ENCODE data around the gene PPP2R5B. TPM values are rescaled to one million over a fixed set of nuclear protein-coding genes. Genes with fewer than 3 reads are reported as not detected.
A peak's percentile ranks its signal among the peaks of the same experiment; 100 is the strongest.

Gene PPP2R5B
- total RNA-seq, 1 donor from 2014 or later: 15.9 TPM

GRCh38 chr11:64893194-64894069, 31.1 kb upstream of the PPP2R5B start:
- Mint-ChIP-seq H3K4me1 (ENCODE audit: low read depth) (peaks cover 35% of the 10 kb centered on the region), H3K27me3 (no peaks in the 10 kb centered on the region), H3K36me3 (ENCODE audit: insufficient read depth) (no peaks in the 10 kb centered on the region), H3K4me3 (ENCODE audit: low read depth) (peak overlapping the region; percentile 45), H3K27ac (no peak overlapping the region), H3K9me3 (ENCODE audit: low read depth) (no peaks in the 10 kb centered on the region)
- TF ChIP-seq, protein P1, sequence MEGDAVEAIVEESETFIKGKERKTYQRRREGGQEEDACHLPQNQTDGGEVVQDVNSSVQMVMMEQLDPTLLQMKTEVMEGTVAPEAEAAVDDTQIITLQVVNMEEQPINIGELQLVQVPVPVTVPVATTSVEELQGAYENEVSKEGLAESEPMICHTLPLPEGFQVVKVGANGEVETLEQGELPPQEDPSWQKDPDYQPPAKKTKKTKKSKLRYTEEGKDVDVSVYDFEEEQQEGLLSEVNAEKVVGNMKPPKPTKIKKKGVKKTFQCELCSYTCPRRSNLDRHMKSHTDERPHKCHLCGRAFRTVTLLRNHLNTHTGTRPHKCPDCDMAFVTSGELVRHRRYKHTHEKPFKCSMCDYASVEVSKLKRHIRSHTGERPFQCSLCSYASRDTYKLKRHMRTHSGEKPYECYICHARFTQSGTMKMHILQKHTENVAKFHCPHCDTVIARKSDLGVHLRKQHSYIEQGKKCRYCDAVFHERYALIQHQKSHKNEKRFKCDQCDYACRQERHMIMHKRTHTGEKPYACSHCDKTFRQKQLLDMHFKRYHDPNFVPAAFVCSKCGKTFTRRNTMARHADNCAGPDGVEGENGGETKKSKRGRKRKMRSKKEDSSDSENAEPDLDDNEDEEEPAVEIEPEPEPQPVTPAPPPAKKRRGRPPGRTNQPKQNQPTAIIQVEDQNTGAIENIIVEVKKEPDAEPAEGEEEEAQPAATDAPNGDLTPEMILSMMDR (IDR thresholded peaks at IDR 0.05; ENCODE audit: unreplicated experiment): no peak
- no peak for DNase-seq (ENCODE audit: low spot score, unreplicated experiment)

DNA sequence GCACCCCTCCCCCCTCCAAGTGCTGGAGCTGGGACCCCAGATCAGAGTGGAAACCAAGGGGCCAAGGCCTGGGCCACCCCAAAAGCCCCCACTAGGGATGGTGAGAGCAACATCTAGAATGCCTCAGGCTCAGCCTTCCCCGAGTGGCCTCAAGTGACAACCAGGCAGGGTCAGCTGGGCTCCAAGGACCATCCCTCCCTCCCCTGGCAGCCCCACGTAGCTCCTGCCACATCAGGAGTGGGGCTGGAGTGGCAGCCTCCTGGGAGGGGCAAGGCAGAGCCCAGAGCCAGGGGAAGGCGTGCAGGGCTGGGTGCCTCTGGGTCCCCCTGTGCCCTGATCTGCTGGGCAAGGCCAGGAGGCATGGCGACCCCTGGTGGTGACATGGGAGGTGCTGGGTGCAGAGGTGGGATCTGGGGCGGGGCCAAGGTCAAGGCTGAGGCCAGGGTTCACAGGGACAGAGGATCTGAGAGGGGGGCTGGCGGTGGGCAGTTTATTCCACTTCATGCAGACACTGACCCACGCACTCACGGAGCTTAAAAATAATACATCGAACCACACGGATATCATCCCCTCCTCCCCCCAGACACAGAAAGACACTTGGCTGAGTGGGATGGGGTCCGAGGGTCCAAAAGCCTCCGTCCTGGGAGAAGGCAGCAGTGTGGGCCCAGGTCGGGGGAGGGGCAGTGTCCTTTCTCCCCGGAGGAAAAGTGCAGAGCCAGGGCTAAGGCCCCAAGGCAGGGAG, 30.2 kb upstream of the PPP2R5B start:
- TF ChIP-seq, protein P1 (IDR thresholded peaks at IDR 0.05; ENCODE audit: unreplicated experiment): peak; percentile 91
- Mint-ChIP-seq H3K4me1 (ENCODE audit: low read depth) (peaks cover 30% of the 10 kb centered on the region), H3K36me3 (ENCODE audit: insufficient read depth) (no peaks in the 10 kb centered on the region), H3K9me3 (ENCODE audit: low read depth) (no peaks in the 10 kb centered on the region), H3K4me3 (ENCODE audit: low read depth) (no peak overlapping the region), H3K27ac (no peak overlapping the region), H3K27me3 (no peaks in the 10 kb centered on the region)
- DNase-seq (ENCODE audit: low spot score, unreplicated experiment): peak; percentile 86

- DNase-seq (ENCODE audit: low spot score, unreplicated experiment): no peak
- H3K4me1 Mint-ChIP-seq (ENCODE audit: low read depth): peaks cover 29% of the 10 kb centered on the region
These were observed 29.6 kb upstream of the PPP2R5B start for GRCh38 chr11:64894812-64895452.

DNA sequence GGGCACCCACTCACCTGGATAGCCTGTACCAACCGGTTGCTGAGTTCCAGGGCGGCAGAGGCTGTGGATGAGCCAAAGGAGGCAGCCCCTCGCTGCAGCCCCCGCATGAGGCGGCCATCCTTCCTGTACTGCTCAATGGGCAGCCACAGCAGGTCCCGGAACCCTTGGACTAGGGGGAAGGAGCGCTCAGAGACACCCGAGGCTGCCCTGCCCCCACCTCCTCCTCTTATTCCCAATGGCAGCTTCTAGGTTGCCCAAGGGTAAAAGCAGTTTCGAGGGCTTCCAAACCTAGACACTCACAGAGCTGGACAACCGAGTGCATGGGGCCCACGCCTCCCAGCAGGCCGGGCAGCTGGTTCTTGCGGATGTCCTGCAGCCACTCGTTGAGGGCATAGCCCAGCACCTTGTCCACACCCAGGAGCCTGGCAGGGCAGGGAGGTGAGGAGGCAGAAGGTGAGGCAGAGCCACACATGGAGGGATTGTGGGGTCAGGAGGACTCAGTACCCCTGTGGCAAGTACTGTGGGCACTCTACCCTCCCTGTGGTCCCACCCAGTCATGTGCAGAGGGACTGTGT, 28.0 kb upstream of the PPP2R5B start:
- Mint-ChIP-seq H3K27ac (no peak overlapping the region), H3K9me3 (ENCODE audit: low read depth) (no peaks in the 10 kb centered on the region), H3K27me3 (no peaks in the 10 kb centered on the region)

More at GRCh38 chr11:64894812-64895452, 29.6 kb upstream of the PPP2R5B start:
- Mint-ChIP-seq H3K4me3 (ENCODE audit: low read depth) (no peak overlapping the region), H3K36me3 (ENCODE audit: insufficient read depth) (peaks cover 1% of the 10 kb centered on the region), H3K9me3 (ENCODE audit: low read depth) (no peaks in the 10 kb centered on the region), H3K27ac (no peak overlapping the region), H3K27me3 (no peaks in the 10 kb centered on the region)
- TF ChIP-seq, protein P1 (IDR thresholded peaks at IDR 0.05; ENCODE audit: unreplicated experiment): no peak

More for the DNA sequence above, 28.0 kb upstream of the PPP2R5B start:
- Mint-ChIP-seq H3K4me1 (ENCODE audit: low read depth) (peaks cover 19% of the 10 kb centered on the region), H3K36me3 (ENCODE audit: insufficient read depth) (peaks cover 4% of the 10 kb centered on the region), H3K4me3 (ENCODE audit: low read depth) (no peak overlapping the region)
- no peak for DNase-seq (ENCODE audit: low spot score, unreplicated experiment)
- TF ChIP-seq, protein P1 (IDR thresholded peaks at IDR 0.05; ENCODE audit: unreplicated experiment): no peak

All from progenitor cell of endocrine pancreas (in vitro differentiated cells).